GM04503 (cell line): ENCODE data around the gene CREB5.

Experiments used
- DNase-seq: peaks from one replicate; pipeline ENCODE4 v3.0.0-alpha.2; 2012; ENCODE audit warnings: low read depth

CREB5 gene

GRCh38 chr7:28855538-28856217 lies 443.4 kb downstream of the CREB5 start:
- DNase-seq, result peak; percentile 90

GRCh38 chr7:28856656-28857055 lies 444.3 kb downstream of the CREB5 start:
- DNase-seq, result no peak

GRCh38 chr7:28858206-28858605 lies 445.9 kb downstream of the CREB5 start:
- DNase-seq, result peak; percentile 73

- DNase-seq, result no peak
These were observed 446.6 kb downstream of the CREB5 start for GRCh38 chr7:28858895-28859294.

- DNase-seq, result no peak
These were observed 449.5 kb downstream of the CREB5 start for GRCh38 chr7:28861825-28862224.

- DNase-seq, result no peak
These were observed 450.4 kb downstream of the CREB5 start for GRCh38 chr7:28862595-28863272.

GRCh38 chr7:28865601-28866144 lies 453.4 kb downstream of the CREB5 start:
- no peak for DNase-seq

GRCh38 chr7:28868712-28869111 lies 456.4 kb downstream of the CREB5 start:
- DNase-seq, result no peak

GRCh38 chr7:28871077-28871476 lies 458.8 kb downstream of the CREB5 start:
- DNase-seq, result no peak

GRCh38 chr7:28871631-28872030 lies 459.3 kb downstream of the CREB5 start:
- no peak for DNase-seq

- DNase-seq, result no peak
These were observed 459.9 kb downstream of the CREB5 start for GRCh38 chr7:28872226-28872625.

- DNase-seq, result no peak
These were observed 461.0 kb downstream of the CREB5 start for GRCh38 chr7:28873365-28873764.

GRCh38 chr7:28874001-28874400 lies 461.7 kb downstream of the CREB5 start:
- no peak for DNase-seq
